Measurements from ENCODE around the gene RBM28. TPM values are rescaled to one million over a fixed set of nuclear protein-coding genes. Genes with fewer than 3 reads are reported as not detected.

The RBM28 gene
- total RNA-seq, 4 donors from 2014 or later: 9.0 to 341 (median 34.2) TPM

DNA sequence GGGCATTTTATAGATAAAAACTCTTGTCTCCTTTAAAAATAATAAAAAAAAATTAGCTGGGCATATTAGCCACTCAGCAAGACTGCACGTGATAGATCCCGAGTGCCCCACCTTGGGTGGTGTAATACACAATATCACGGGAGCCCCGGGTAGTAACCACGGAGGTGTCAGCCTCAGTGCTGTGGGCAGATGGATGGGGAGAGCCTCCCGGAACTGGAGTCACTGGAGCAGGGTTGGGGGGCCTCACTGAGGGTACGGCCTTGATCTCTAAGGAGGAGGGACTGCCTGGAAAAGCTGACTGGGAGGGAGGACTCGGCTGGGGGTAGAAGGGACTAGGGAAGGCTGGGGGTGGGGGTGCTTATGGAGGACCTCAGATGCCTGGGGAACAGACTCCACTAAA lies 90.0 kb downstream of the RBM28 start:
- 91 to 94% methylated on average over 5 to 8 of the region's 8 CpGs for WGBS, 2 donors (ENCODE audit: low coverage in 1 of 2)
- Histone ChIP-seq H3K27ac (no peak overlapping the region), H3K4me3 (no peak overlapping the region), H3K27me3 (no peaks in the 10 kb centered on the region), H3K9me3 (no peaks in the 10 kb centered on the region), H3K4me1 (no peaks in the 10 kb centered on the region), H3K36me3 (no peaks in the 10 kb centered on the region)
- in situ Hi-C loops (cut with MboI; ENCODE audit: low pct_ligation_motif_present in 1 of 4, low pct_unique_long_range_greater_than_20kb in 1 of 4, low sequenced_read_pairs in 3 of 4) (no loop called here), intact Hi-C loops (cut with DNase I; ENCODE audit: low total_unique reads) (no loop called here)
- DNase-seq: no peak
- no peak for TF ChIP-seq EP300 (IDR thresholded peaks at IDR 0.05; ENCODE audit: low read depth)
- TF ChIP-seq POLR2AphosphoS5 (IDR thresholded peaks at IDR 0.05): no peak
- TF ChIP-seq POLR2A (IDR thresholded peaks at IDR 0.05): no peak

DNA sequence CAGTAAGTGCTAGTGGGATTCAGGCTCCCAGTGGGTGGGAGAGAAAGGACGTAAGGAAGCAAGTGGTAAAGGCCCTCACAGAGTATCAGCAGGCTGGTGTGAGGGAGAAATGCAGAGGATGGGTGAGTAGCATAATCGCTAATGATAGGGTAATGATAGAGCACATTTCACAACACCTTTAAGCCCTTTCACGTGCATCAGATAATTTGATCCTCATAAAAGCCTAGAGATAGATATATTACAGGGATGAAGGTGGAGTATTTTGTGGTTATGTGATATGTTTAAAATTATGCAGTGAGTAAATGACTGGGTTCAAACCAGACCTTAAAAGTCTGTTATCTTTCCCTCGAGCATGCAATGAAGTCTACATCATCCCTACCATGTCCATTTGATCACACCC lies 92.4 kb downstream of the RBM28 start:
- WGBS, 2 donors (ENCODE audit: low coverage in 1 of 2): 63 to 72% methylated on average over 1 to 4 of the region's 4 CpGs
- no peak for TF ChIP-seq POLR2AphosphoS5 (IDR thresholded peaks at IDR 0.05)
- TF ChIP-seq EP300 (IDR thresholded peaks at IDR 0.05; ENCODE audit: low read depth): no peak
- no peak for TF ChIP-seq POLR2A (IDR thresholded peaks at IDR 0.05)
- TF ChIP-seq, protein P1, sequence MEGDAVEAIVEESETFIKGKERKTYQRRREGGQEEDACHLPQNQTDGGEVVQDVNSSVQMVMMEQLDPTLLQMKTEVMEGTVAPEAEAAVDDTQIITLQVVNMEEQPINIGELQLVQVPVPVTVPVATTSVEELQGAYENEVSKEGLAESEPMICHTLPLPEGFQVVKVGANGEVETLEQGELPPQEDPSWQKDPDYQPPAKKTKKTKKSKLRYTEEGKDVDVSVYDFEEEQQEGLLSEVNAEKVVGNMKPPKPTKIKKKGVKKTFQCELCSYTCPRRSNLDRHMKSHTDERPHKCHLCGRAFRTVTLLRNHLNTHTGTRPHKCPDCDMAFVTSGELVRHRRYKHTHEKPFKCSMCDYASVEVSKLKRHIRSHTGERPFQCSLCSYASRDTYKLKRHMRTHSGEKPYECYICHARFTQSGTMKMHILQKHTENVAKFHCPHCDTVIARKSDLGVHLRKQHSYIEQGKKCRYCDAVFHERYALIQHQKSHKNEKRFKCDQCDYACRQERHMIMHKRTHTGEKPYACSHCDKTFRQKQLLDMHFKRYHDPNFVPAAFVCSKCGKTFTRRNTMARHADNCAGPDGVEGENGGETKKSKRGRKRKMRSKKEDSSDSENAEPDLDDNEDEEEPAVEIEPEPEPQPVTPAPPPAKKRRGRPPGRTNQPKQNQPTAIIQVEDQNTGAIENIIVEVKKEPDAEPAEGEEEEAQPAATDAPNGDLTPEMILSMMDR (IDR thresholded peaks at IDR 0.05): no peak
- Histone ChIP-seq H3K4me1 (no peaks in the 10 kb centered on the region), H3K9me3 (no peaks in the 10 kb centered on the region), H3K27ac (no peak overlapping the region), H3K27me3 (no peaks in the 10 kb centered on the region), H3K4me3 (no peak overlapping the region), H3K36me3 (no peaks in the 10 kb centered on the region)
- in situ Hi-C loops (cut with MboI; ENCODE audit: low pct_ligation_motif_present in 1 of 4, low pct_unique_long_range_greater_than_20kb in 1 of 4, low sequenced_read_pairs in 3 of 4): no loop called here
- no peak for DNase-seq
- intact Hi-C loops (cut with DNase I; ENCODE audit: low total_unique reads): no loop called here

Small RNA genes within 50 kb of the gene (small RNA-seq; reads per million reads assigned to genes)
- gene RNU7-27P: 0 reads per million in 4 donors

Other genes starting within 250 kb of the RBM28 start
- gene LEP, start 102.6 kb downstream of the RBM28 start, total RNA-seq: 10 to 100 TPM in 1 of 4 donors, 1 to 10 TPM in 1, not detected in 2; 1.1 to 10.8 TPM
- gene PRRT4, start 17.8 kb upstream of the RBM28 start, total RNA-seq: under 1 TPM in 2 of 4 donors, not detected in 2; 0.16 to 0.41 TPM
- 100 to 1,000 TPM in 1 of 4 donors, 10 to 100 TPM in 3; 21.4 to 189 (median 44.2) TPM for gene IMPDH1, start 66.1 kb upstream of the RBM28 start, total RNA-seq
- gene HILPDA, start 112.0 kb upstream of the RBM28 start, total RNA-seq: 10 to 100 TPM in 1 of 4 donors, 1 to 10 TPM in 2, not detected in 1; 5.3 to 35.5 (median 5.9) TPM
- 10 to 100 TPM; 22.1 to 30.3 (median 23.2) TPM for gene METTL2B, start 132.8 kb upstream of the RBM28 start, total RNA-seq

All from transverse colon (tissue), 4 donors.